Measurements from ENCODE around the gene TTC9C. TPM values are rescaled to one million over a fixed set of nuclear protein-coding genes. Genes with fewer than 3 reads are reported as not detected.

The TTC9C gene
- total and polyA plus RNA-seq, 2 of the 13 experiments (the other 11 are each of a cell fraction or from before 2014, with no cell fraction given): 28.0 to 36.4 TPM

- peak; percentile 74 for TF ChIP-seq ZBED4 (CRISPR knock-in tag; IDR thresholded peaks at IDR 0.05; ENCODE audit: borderline replicate concordance)
- TF ChIP-seq NPAS2 (CRISPR knock-in tag; IDR thresholded peaks at IDR 0.05; ENCODE audit: borderline replicate concordance): no peak
- TF ChIP-seq ZNF512 (CRISPR knock-in tag; IDR thresholded peaks at IDR 0.05): no peak; the same call in 1 of the 2 replicates
- TF ChIP-seq NAIF1 (CRISPR knock-in tag; IDR thresholded peaks at IDR 0.05; ENCODE audit: borderline replicate concordance): no peak
- TF ChIP-seq MBNL3 (CRISPR knock-in tag; conservative IDR thresholded peaks at IDR 0.05): no peak
- TF ChIP-seq STAT5B (CRISPR knock-in tag; IDR thresholded peaks at IDR 0.05): 0 out of 2 replicates have a peak, but pooled peaks have one; percentile 16
- peak; percentile 82; the same call in 1 of the 2 replicates for TF ChIP-seq ZSCAN30 (CRISPR knock-in tag; IDR thresholded peaks at IDR 0.05)
- peak; percentile 87; the same call in 1 of the 2 replicates for TF ChIP-seq KAT7 (CRISPR knock-in tag; IDR thresholded peaks at IDR 0.05; ENCODE audit: borderline replicate concordance)
- TF ChIP-seq ZBTB8A (CRISPR knock-in tag; IDR thresholded peaks at IDR 0.05; ENCODE audit: borderline replicate concordance, low read depth): peak; percentile 58; the same call in 1 of the 2 replicates
- TF ChIP-seq ZSCAN21 (CRISPR knock-in tag; IDR thresholded peaks at IDR 0.05; ENCODE audit: borderline replicate concordance): peak; percentile 97; the same call in 1 of the 2 replicates
- TF ChIP-seq GMEB2 (CRISPR knock-in tag; IDR thresholded peaks at IDR 0.05; ENCODE audit: low read depth): 0 out of 2 replicates have a peak, but pooled peaks have one; percentile 47
- TF ChIP-seq KLF9 (CRISPR knock-in tag; IDR thresholded peaks at IDR 0.05; ENCODE audit: low read depth): no peak
- peak; percentile 76; the same call in 1 of the 2 replicates for TF ChIP-seq ZNF639 (CRISPR knock-in tag; conservative IDR thresholded peaks at IDR 0.05)
- TF ChIP-seq CREB1 (IDR thresholded peaks at IDR 0.05): peak; percentile 94
- TF ChIP-seq CREB1 (CRISPR knock-in tag; IDR thresholded peaks at IDR 0.05): peak; percentile 97
- no peak for TF ChIP-seq CENPBD1 (CRISPR knock-in tag; IDR thresholded peaks at IDR 0.05; ENCODE audit: borderline replicate concordance, low read depth)
- peak; percentile 74 for TF ChIP-seq ZBTB2 (CRISPR knock-in tag; IDR thresholded peaks at IDR 0.05; ENCODE audit: low read depth)
- peak; percentile 41 for TF ChIP-seq HCFC1 (IDR thresholded peaks at IDR 0.05; ENCODE audit: low read depth, low read length)
Measured at GRCh38 chr11:62787005-62787759, 58.9 kb downstream of the TTC9C start, which contains the start of gene TMEM179B (continued).
